NT2/D1 (cell line): ENCODE data around the gene SAFB.

Experiments
- DNase-seq: peaks from one replicate; pipeline ENCODE4 v3.0.0-alpha.2; 2011; ENCODE audit warnings: low read depth, low spot score
- H3K27me3 ChIP-seq: 2 replicates; pipeline ENCODE4 v1.6.0; 2011; ENCODE audit warnings: mild to moderate bottlenecking; ENCODE audit not compliant: insufficient read length, insufficient read depth
- H3K36me3 ChIP-seq: 2 replicates; pipeline ENCODE4 v1.6.1; 2011; ENCODE audit warnings: mild to moderate bottlenecking, low read length, mixed read lengths; ENCODE audit not compliant: insufficient read depth, insufficient read length
- H3K4me1 ChIP-seq: 2 replicates; pipeline ENCODE4 v1.5.1; 2011; ENCODE audit not compliant: insufficient read depth, insufficient read length
- H3K4me3 ChIP-seq: 2 replicates; pipeline ENCODE4 v1.5.1; 2011; ENCODE audit warnings: low read depth; ENCODE audit not compliant: insufficient read length
- H3K9ac ChIP-seq: 2 replicates; pipeline ENCODE4 v1.6.0; 2011; ENCODE audit warnings: low read depth; ENCODE audit not compliant: insufficient read length
- H3K9me3 ChIP-seq: 2 replicates; pipeline ENCODE4 v1.5.1; 2011; ENCODE audit warnings: mild to moderate bottlenecking, low read length; ENCODE audit not compliant: insufficient read depth
- SUZ12 ChIP-seq: IDR thresholded peaks from 2 replicates; pipeline ENCODE4 v1.6.1; 2011; ENCODE audit not compliant: insufficient read length, insufficient read depth; ENCODE audit errors: extremely low read depth
- YY1 ChIP-seq: IDR thresholded peaks from 2 replicates; pipeline ENCODE4 v1.6.1; 2011; ENCODE audit not compliant: insufficient read length, insufficient read depth
- ZNF274 ChIP-seq: IDR thresholded peaks from 2 replicates; pipeline ENCODE4 v1.6.1; 2011; ENCODE audit warnings: mild to moderate bottlenecking, low read depth, low read length

The SAFB gene

DNA sequence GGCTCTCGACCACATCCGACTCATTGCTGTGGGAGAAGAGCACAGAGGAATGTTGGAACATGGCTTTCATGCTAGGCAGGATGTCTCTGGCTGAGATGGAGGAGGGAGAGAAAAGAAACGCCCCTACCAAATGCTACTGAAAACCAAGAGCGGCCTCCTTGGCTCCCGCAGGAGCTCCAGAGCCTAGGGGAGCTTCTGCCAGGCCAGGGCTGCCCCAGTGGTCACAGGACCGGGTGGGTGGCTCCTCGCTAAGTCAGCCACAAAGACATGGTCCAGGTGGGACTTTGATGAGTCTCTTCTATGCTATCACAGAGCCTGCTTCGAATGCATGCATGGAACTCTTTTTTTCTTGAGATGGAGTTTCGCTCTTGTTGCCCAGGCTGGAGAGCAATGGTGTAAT lies 90.3 kb downstream of the SAFB start:
- Histone ChIP-seq H3K4me1 (peaks cover 5% of the 10 kb centered on the region), H3K9me3 (no peaks in the 10 kb centered on the region), H3K27me3 (no peaks in the 10 kb centered on the region), H3K36me3 (peaks cover 79% of the 10 kb centered on the region), H3K4me3 (no peak overlapping the region), H3K9ac (no peak overlapping the region)
- TF ChIP-seq SUZ12, result no peak
- TF ChIP-seq ZNF274, result no peak
- TF ChIP-seq YY1, result no peak
- no peak for DNase-seq

- no peak for TF ChIP-seq YY1
- TF ChIP-seq SUZ12, result no peak
- no peak for TF ChIP-seq ZNF274
- H3K27me3 ChIP-seq, result no peaks in the 10 kb centered on the region
- no peak overlapping the region for H3K4me3 ChIP-seq
- H3K4me1 ChIP-seq, result peaks cover 5% of the 10 kb centered on the region
- no peak for DNase-seq
- H3K36me3 ChIP-seq, result peaks cover 70% of the 10 kb centered on the region
- H3K9ac ChIP-seq, result no peak overlapping the region
- no peaks in the 10 kb centered on the region for H3K9me3 ChIP-seq
Observed at GRCh38 chr19:5714816-5715215, 91.9 kb downstream of the SAFB start.

- H3K9ac ChIP-seq, result peak overlapping the region; percentile 11
- no peak for TF ChIP-seq ZNF274
- TF ChIP-seq YY1, result no peak
- no peak for TF ChIP-seq SUZ12
Observed at GRCh38 chr19:5717215-5717935, 94.5 kb downstream of the SAFB start.

More at GRCh38 chr19:5717215-5717935, 94.5 kb downstream of the SAFB start:
- peaks cover 5% of the 10 kb centered on the region for H3K4me1 ChIP-seq
- H3K9me3 ChIP-seq, result no peaks in the 10 kb centered on the region
- no peak overlapping the region for H3K4me3 ChIP-seq
- H3K36me3 ChIP-seq, result peaks cover 48% of the 10 kb centered on the region
- H3K27me3 ChIP-seq, result no peaks in the 10 kb centered on the region
- no peak for DNase-seq
